Peyer's patch (tissue), 4 donors: ENCODE data around the gene KRTAP29-1. TPM values are rescaled to one million over a fixed set of nuclear protein-coding genes. Genes with fewer than 3 reads are reported as not detected.
"Not testable (repeated sequence)": the region's sequence is repeated elsewhere in the genome, so short reads cannot be mapped to it uniquely, and the experiment has no call there.

Experiments
- DNase-seq, 3 donors: peaks; one replicate each; pipeline ENCODE4 v3.0.0-alpha.2; 2017 to 2019
- H3K27ac ChIP-seq, 4 donors: fragments of 200-600 bp; sonication (generic); one replicate each; pipeline ENCODE4 v1.5.1; 2016 to 2019
- H3K27me3 ChIP-seq, 2 donors: fragments of 200-600 bp; sonication (generic); one replicate each; pipeline ENCODE4 v1.5.1; 2019
- H3K36me3 ChIP-seq, 3 donors: fragments of 200-600 bp; sonication (generic); one replicate each; pipeline ENCODE4 v1.5.1; 2016 to 2019
- H3K4me1 ChIP-seq, 4 donors: fragments of 200-600 bp; sonication (generic); one replicate each; pipeline ENCODE4 v1.5.1; 2016 to 2019
- H3K4me3 ChIP-seq, 4 donors: fragments of 200-600 bp; sonication (generic); 1 replicate in 3 of 4; 2 replicates in 1 of 4; pipeline ENCODE4 v1.5.1; 2016 to 2019; ENCODE audit warnings: mild to moderate bottlenecking in 1 of 4
- H3K9me3 ChIP-seq, 4 donors: fragments of 200-600 bp; sonication (generic); one replicate each; pipeline ENCODE4 v1.5.1; 2016 to 2019; ENCODE audit warnings: mild to moderate bottlenecking in 1 of 4
- POLR2A ChIP-seq, 2 donors: fragments of 450-650 bp; IDR thresholded peaks; one replicate each; pipeline ENCODE4 v1.5.1; 2017; ENCODE audit warnings: antibody characterized with exemption in 2 of 2, mild to moderate bottlenecking in 2 of 2, moderate library complexity in 2 of 2
- total RNA-seq, 4 donors: library from RNA; depleted of rRNA; stranded (reverse); fragments of >200 nt; gene quantifications; one replicate each; pipeline ENCODE4 v1.1.0, GENCODE V29; 2016
- TF ChIP-seq, protein P1 (sequence below), 6 experiments: fragments of 450-650 bp in 4 of 6; fragments of 200-600 bp in 2 of 6; sonication (generic) in 1 of 6; IDR thresholded peaks; one replicate each; pipeline ENCODE4 v1.5.1; 2017 to 2019; ENCODE audit warnings: antibody characterized with exemption in 6 of 6, mild to moderate bottlenecking in 3 of 6, moderate library complexity in 1 of 6

Gene KRTAP29-1
- total RNA-seq, 4 donors from 2014 or later = not detected

DNA sequence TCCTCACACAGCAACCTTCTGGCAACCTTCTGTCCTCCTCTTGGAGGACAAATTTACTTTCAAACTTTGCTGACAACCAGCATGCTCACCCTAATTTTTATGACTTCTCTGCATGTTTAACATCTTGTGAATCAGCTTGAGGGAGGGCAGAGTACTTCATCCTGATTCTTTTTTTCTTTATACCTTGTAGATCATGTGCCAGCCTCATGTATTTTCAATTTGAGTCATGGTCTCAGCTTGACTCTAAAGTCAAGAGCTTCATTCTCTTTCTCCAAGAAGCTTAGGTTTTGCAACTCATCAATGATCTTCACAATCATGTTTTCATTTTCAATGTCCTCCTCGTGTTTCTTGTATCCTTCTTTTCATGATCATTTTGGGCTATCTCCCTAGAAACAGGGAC lies 30.8 kb downstream of the KRTAP29-1 start:
- H3K4me3 ChIP-seq = no peak overlapping the region
- no peaks in the 10 kb centered on the region for H3K4me1 ChIP-seq
- no peaks in the 10 kb centered on the region for H3K36me3 ChIP-seq
- no peak for DNase-seq
- H3K27ac ChIP-seq = no peak overlapping the region
- TF ChIP-seq, protein P1, sequence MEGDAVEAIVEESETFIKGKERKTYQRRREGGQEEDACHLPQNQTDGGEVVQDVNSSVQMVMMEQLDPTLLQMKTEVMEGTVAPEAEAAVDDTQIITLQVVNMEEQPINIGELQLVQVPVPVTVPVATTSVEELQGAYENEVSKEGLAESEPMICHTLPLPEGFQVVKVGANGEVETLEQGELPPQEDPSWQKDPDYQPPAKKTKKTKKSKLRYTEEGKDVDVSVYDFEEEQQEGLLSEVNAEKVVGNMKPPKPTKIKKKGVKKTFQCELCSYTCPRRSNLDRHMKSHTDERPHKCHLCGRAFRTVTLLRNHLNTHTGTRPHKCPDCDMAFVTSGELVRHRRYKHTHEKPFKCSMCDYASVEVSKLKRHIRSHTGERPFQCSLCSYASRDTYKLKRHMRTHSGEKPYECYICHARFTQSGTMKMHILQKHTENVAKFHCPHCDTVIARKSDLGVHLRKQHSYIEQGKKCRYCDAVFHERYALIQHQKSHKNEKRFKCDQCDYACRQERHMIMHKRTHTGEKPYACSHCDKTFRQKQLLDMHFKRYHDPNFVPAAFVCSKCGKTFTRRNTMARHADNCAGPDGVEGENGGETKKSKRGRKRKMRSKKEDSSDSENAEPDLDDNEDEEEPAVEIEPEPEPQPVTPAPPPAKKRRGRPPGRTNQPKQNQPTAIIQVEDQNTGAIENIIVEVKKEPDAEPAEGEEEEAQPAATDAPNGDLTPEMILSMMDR (IDR thresholded peaks at IDR 0.05) = no peak
- no peak for TF ChIP-seq POLR2A (IDR thresholded peaks at IDR 0.05)
- no peaks in the 10 kb centered on the region for H3K9me3 ChIP-seq
- no peaks in the 10 kb centered on the region for H3K27me3 ChIP-seq

DNA sequence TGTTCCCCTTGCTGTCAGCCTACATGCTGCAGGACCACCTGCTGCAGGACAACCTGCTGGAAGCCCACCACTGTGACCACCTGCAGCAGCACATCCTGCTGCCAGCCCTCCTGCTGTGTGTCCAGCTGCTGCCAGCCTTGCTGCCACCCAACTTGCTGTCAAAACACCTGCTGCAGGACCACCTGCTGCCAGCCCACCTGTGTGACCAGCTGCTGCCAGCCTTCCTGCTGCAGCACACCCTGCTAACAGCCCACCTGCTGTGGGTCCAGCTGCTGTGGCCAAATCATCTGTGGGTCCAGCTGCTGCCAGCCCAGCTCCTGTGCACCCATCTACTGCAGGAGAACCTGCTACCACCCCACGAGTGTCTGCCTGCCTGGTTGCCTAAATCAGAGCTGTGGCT lies 31.3 kb downstream of the KRTAP29-1 start:
- not testable (repeated sequence) for H3K36me3 ChIP-seq, H3K4me1 ChIP-seq, H3K9me3 ChIP-seq, DNase-seq, H3K27me3 ChIP-seq, H3K27ac ChIP-seq, H3K4me3 ChIP-seq

DNA sequence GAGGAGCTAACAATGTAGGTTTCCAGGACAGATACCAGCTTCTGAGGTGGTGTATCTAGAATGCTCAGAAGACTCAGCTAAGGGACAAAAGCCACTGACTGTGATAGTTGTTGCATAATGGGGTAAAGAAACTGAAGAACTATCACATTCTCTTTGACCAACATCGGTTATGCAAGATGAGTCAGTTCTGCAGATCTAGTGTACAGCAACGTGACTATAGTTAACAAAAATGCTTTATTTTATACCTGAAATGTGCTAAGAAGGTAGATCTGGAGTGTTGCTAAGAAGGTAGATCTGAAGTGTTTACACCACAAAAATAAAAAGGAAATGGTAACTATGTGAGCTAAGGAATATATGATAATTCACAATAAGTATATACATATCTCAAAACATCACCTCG lies 34.9 kb downstream of the KRTAP29-1 start:
- no peak overlapping the region for H3K27ac ChIP-seq
- no peaks in the 10 kb centered on the region for H3K27me3 ChIP-seq
- no peaks in the 10 kb centered on the region for H3K36me3 ChIP-seq
- H3K9me3 ChIP-seq = no peaks in the 10 kb centered on the region
- TF ChIP-seq, protein P1 (IDR thresholded peaks at IDR 0.05) = no peak
- no peak for TF ChIP-seq POLR2A (IDR thresholded peaks at IDR 0.05)
- H3K4me1 ChIP-seq = no peaks in the 10 kb centered on the region
- H3K4me3 ChIP-seq = no peak overlapping the region
- no peak for DNase-seq

DNA sequence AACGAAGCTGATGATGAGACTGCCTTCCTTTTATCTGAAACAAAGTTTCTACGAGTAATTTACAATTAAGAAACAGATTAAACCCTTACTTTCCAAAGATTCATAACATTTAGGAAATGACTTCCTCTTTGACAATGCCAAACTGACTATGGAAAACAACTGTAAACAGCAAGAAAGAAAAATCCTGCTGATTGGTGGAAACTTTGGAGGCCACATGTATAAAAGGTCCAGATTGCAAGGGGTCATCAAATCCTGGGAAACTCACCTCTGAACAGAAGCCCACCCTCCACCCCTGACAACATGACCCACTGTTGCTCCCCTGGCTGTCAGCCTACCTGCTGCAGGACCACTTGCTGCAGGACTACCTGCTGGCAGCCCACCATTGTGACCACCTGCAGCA lies 37.6 kb downstream of the KRTAP29-1 start, which contains the start of gene KRTAP9-6:
KRTAP9-6 (plus strand) TSS at position 301 of the 400 bp plus-strand sequence; CDS start at position 301, 0 bp downstream.
- DNase-seq = no peak
- TF ChIP-seq, protein P1 (IDR thresholded peaks at IDR 0.05) = no peak
- no peak for TF ChIP-seq POLR2A (IDR thresholded peaks at IDR 0.05)
- Histone ChIP-seq H3K27ac (no peak within 1 kb of the TSS), H3K9me3 (no peaks in the 10 kb centered on the region), H3K4me3 (no peak within 1 kb of the TSS), H3K36me3 (no peaks in the 10 kb centered on the region), H3K4me1 (no peaks in the 10 kb centered on the region), H3K27me3 (no peaks in the 10 kb centered on the region)

DNA sequence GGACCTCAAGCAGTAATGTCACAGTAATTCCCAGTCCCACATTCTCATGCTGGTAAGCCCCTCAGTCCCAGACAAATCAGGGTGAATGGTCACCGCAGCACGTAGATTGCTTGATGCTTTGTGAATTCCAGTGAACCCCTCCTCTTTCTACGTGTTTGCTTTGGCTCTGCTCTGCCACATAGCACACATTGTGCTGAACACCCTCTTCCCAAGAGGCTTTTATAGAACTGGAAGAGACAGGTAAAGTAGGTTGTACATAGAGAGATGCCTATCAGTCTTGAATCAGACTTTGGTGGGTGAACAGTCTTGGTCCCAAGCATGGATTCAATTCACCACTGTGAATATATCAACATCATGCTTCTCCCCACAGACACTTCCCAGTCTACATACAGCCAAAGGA lies 38.1 kb downstream of the KRTAP29-1 start:
- Histone ChIP-seq H3K27ac (no peak overlapping the region), H3K27me3 (no peaks in the 10 kb centered on the region), H3K4me1 (no peaks in the 10 kb centered on the region), H3K36me3 (no peaks in the 10 kb centered on the region), H3K9me3 (no peaks in the 10 kb centered on the region), H3K4me3 (no peak overlapping the region)
- TF ChIP-seq, protein P1 (IDR thresholded peaks at IDR 0.05) = no peak
- TF ChIP-seq POLR2A (IDR thresholded peaks at IDR 0.05) = no peak
- DNase-seq = no peak

DNA sequence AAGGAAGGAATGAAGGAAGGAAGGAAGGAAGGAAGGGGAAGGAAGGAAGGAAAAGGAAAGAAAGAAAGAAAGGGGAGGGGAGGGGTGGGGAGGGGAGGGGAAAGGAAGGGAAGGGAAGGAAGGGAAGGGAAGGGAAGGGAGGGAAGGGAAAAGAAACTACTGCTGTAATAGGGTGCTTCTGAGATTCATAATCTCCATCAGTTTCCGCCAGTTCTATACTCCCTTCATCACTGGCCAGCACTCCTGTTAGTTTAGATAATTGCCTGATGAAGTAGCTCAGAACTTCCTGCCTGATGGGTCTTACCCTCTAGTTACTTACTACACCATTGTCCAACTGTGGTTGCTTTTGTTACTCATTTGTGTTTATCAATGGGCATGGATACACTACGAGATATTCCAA lies 39.4 kb downstream of the KRTAP29-1 start:
- Histone ChIP-seq H3K27me3 (no peaks in the 10 kb centered on the region), H3K4me1 (no peaks in the 10 kb centered on the region), H3K4me3 (no peak overlapping the region), H3K27ac (no peak overlapping the region), H3K36me3 (no peaks in the 10 kb centered on the region), H3K9me3 (no peaks in the 10 kb centered on the region)
- no peak for DNase-seq
- TF ChIP-seq POLR2A (IDR thresholded peaks at IDR 0.05) = no peak
- TF ChIP-seq, protein P1 (IDR thresholded peaks at IDR 0.05) = no peak
